ENCODE results near the gene ISLR.

The ISLR gene, protein sequence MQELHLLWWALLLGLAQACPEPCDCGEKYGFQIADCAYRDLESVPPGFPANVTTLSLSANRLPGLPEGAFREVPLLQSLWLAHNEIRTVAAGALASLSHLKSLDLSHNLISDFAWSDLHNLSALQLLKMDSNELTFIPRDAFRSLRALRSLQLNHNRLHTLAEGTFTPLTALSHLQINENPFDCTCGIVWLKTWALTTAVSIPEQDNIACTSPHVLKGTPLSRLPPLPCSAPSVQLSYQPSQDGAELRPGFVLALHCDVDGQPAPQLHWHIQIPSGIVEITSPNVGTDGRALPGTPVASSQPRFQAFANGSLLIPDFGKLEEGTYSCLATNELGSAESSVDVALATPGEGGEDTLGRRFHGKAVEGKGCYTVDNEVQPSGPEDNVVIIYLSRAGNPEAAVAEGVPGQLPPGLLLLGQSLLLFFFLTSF

DNA sequence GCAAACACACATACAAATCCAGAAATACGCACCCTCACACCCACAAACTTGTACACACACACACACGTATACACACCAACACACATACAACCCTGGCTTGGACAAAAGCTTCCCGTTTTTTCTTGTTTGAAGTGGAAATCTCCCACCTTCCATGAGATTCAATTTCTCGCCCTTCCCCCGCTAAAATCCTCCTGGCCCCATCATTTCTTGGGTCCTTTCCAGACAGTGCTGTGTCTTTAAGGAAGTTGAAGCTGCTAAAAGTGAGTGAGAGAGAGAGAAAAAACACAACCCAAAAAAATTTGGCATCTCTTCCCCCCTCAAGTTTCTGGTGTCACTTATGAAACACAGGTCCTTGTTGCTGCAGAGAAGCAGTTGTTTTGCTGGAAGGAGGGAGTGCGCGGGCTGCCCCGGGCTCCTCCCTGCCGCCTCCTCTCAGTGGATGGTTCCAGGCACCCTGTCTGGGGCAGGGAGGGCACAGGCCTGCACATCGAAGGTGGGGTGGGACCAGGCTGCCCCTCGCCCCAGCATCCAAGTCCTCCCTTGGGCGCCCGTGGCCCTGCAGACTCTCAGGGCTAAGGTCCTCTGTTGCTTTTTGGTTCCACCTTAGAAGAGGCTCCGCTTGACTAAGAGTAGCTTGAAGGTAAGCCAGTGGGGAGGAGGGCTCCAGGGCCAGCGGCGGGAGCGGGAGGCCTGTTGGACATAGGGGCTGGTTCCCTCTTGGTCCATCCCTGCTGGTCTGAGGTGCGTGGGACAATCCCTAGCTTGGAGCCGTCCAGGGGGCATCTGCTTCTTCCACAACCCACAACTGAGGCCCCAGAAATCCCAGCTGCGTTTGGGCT lies at the start of gene ISLR:
Gene ISLR (plus strand): TSS at position 331 of the 839 bp plus-strand sequence. CDS start 1,149 bp downstream, outside the sequence.
- DNase-seq (ENCODE audit: low read depth) = peak; percentile 69
- H3K4me3 ChIP-seq (ENCODE audit: control insufficient read depth, low read depth, low read length) = no peak within 1 kb of the TSS
- TF ChIP-seq, protein P1, sequence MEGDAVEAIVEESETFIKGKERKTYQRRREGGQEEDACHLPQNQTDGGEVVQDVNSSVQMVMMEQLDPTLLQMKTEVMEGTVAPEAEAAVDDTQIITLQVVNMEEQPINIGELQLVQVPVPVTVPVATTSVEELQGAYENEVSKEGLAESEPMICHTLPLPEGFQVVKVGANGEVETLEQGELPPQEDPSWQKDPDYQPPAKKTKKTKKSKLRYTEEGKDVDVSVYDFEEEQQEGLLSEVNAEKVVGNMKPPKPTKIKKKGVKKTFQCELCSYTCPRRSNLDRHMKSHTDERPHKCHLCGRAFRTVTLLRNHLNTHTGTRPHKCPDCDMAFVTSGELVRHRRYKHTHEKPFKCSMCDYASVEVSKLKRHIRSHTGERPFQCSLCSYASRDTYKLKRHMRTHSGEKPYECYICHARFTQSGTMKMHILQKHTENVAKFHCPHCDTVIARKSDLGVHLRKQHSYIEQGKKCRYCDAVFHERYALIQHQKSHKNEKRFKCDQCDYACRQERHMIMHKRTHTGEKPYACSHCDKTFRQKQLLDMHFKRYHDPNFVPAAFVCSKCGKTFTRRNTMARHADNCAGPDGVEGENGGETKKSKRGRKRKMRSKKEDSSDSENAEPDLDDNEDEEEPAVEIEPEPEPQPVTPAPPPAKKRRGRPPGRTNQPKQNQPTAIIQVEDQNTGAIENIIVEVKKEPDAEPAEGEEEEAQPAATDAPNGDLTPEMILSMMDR (conservative IDR thresholded peaks at IDR 0.05; ENCODE audit: control insufficient read depth, insufficient read depth, low read depth, low read length) = no peak

DNA sequence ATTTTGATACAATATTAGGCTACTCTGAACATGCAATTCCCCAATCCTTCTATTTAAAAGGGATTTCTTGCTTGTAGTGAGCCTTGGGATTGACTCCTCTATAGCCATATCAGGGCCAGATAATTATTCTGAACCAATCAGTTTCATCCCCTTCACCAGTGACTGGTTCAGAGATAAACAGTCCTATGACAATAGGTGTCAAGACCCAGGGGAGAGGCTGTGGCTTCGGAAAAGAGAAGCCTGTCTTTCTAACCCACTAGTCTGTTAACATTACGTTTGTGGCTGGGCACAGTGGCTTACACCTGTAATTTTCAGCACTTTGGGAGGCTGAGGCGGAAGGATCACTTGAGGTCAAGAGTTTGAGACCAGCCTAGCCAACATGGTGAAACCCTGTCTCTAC lies 49.3 kb upstream of the ISLR start:
- TF ChIP-seq, protein P1 (conservative IDR thresholded peaks at IDR 0.05; ENCODE audit: control insufficient read depth, insufficient read depth, low read depth, low read length) = no peak
- DNase-seq (ENCODE audit: low read depth) = no peak
- H3K4me3 ChIP-seq (ENCODE audit: control insufficient read depth, low read depth, low read length) = no peak overlapping the region

DNA sequence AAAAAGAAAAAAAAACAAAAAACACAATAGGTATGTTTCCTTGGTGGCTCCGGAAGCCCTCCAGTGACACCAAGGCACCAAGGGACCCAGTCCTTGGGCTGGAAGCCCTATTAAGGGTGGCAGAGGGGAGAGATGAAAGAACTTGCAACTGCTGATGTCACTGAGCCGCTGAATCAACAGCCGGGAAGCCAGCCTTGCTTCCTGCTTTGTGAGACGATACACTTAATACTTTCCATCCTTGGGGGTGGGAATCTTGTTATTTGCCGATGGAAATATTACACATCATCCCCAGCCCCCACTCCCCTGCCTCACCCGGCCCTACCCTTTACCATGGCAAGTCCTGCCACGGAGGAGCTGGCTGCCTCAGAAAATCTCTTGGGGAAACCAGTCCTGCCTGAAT lies 48.8 kb upstream of the ISLR start:
- no peak overlapping the region for H3K4me3 ChIP-seq (ENCODE audit: control insufficient read depth, low read depth, low read length)
- DNase-seq (ENCODE audit: low read depth) = no peak
- TF ChIP-seq, protein P1 (conservative IDR thresholded peaks at IDR 0.05; ENCODE audit: control insufficient read depth, insufficient read depth, low read depth, low read length) = no peak

GRCh38 chr15:74127255-74127953 lies 46.1 kb upstream of the ISLR start:
- TF ChIP-seq, protein P1 (conservative IDR thresholded peaks at IDR 0.05; ENCODE audit: control insufficient read depth, insufficient read depth, low read depth, low read length) = peak; percentile 85
- peak overlapping the region; percentile 13 for H3K4me3 ChIP-seq (ENCODE audit: control insufficient read depth, low read depth, low read length)
- DNase-seq (ENCODE audit: low read depth) = peak; percentile 76

GRCh38 chr15:74127954-74128784 lies 45.3 kb upstream of the ISLR start:
- TF ChIP-seq, protein P1 (conservative IDR thresholded peaks at IDR 0.05; ENCODE audit: control insufficient read depth, insufficient read depth, low read depth, low read length) = no peak
- H3K4me3 ChIP-seq (ENCODE audit: control insufficient read depth, low read depth, low read length) = peak overlapping the region; percentile 13
- DNase-seq (ENCODE audit: low read depth) = no peak

Data from fibroblast of mammary gland (primary cell).